Mesothelial cell of epicardium (in vitro differentiated cells): ENCODE data around the gene LRSAM1. TPM values are rescaled to one million over a fixed set of nuclear protein-coding genes. Genes with fewer than 3 reads are reported as not detected.
A peak's percentile ranks its signal among the peaks of the same experiment; 100 is the strongest.

Source experiments
- DNase-seq, 2 experiments: peaks; one replicate each; pipeline ENCODE4 v3.0.0; 2021; ENCODE audit warnings: low spot score in 2 of 2; ENCODE audit not compliant: unreplicated experiment in 2 of 2
- H3K27ac Mint-ChIP-seq: 2 replicates; pipeline ENCODE4 v1.8.0; 2021; ENCODE audit warnings: mixed read lengths
- H3K27me3 Mint-ChIP-seq: 2 replicates; pipeline ENCODE4 v1.8.0; 2021; ENCODE audit warnings: low read depth, mixed read lengths
- H3K36me3 Mint-ChIP-seq: 2 replicates; pipeline ENCODE4 v1.8.0; 2021; ENCODE audit warnings: mixed read lengths
- H3K4me1 Mint-ChIP-seq: 2 replicates; pipeline ENCODE4 v1.8.0; 2021; ENCODE audit warnings: mixed read lengths
- H3K4me3 Mint-ChIP-seq: 2 replicates; pipeline ENCODE4 v1.8.0; 2021; ENCODE audit warnings: mild to moderate bottlenecking, moderate library complexity, mixed read lengths
- H3K9me3 Mint-ChIP-seq: 2 replicates; pipeline ENCODE4 v1.8.0; 2021; ENCODE audit warnings: mixed read lengths
- total RNA-seq: library from RNA; stranded (reverse); gene quantifications from 3 replicates; pipeline ENCODE4 v1.2.1, GENCODE V29; 2021
- TF ChIP-seq, protein P1 (sequence below): fragments of 200-600 bp; sonication (generic); IDR thresholded peaks from one replicate; pipeline ENCODE4 v1.5.0; 2021; ENCODE audit warnings: antibody characterized with exemption; ENCODE audit not compliant: unreplicated experiment

The LRSAM1 gene
- total RNA-seq, 1 donor from 2014 or later, result 27.4 TPM

DNA sequence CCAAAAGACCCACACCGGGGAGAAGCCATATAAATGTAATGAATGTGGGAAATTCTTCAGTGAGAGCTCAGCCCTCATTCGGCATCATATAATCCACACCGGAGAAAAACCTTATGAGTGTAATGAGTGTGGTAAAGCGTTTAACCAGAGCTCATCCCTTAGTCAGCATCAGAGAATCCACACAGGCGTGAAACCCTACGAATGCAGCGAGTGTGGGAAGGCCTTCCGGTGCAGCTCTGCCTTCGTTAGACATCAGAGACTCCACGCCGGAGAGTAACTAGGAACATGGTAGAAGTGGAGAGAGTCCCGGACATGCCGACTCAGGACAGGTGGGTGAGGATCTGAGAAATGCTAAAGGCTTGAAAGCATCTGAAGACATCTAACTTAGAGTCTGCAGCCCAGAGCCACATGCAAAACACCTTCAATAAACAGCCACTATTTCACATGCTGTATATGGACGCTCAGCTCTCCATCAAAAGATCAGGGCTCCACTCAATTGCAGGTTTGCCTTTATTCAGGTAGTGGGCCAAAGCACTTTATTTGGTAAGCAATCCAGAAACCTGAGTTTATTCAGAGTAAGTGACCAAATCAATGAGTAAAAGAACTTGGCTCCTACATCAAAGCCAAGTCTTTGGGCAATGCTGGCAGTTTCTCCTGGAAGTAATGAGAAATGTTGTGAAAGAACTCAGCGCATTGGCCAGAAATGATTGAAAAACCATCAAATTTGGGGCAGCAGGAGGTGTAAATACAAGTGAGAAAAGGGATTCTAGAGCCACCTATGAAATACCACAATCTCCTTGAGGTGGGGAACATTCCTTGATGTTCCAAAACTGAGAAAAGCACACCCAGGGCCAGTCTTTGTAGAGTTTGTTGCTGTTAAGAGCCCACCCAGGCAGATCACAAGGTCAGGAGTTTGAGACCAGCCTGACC, 6.1 kb upstream of the LRSAM1 start:
- TF ChIP-seq, protein P1, sequence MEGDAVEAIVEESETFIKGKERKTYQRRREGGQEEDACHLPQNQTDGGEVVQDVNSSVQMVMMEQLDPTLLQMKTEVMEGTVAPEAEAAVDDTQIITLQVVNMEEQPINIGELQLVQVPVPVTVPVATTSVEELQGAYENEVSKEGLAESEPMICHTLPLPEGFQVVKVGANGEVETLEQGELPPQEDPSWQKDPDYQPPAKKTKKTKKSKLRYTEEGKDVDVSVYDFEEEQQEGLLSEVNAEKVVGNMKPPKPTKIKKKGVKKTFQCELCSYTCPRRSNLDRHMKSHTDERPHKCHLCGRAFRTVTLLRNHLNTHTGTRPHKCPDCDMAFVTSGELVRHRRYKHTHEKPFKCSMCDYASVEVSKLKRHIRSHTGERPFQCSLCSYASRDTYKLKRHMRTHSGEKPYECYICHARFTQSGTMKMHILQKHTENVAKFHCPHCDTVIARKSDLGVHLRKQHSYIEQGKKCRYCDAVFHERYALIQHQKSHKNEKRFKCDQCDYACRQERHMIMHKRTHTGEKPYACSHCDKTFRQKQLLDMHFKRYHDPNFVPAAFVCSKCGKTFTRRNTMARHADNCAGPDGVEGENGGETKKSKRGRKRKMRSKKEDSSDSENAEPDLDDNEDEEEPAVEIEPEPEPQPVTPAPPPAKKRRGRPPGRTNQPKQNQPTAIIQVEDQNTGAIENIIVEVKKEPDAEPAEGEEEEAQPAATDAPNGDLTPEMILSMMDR, result no peak
- DNase-seq, result no peak
- H3K4me3 Mint-ChIP-seq, result no peak overlapping the region
- peaks cover 64% of the 10 kb centered on the region for H3K36me3 Mint-ChIP-seq
- H3K27me3 Mint-ChIP-seq, result no peaks in the 10 kb centered on the region
- H3K9me3 Mint-ChIP-seq, result no peaks in the 10 kb centered on the region
- H3K4me1 Mint-ChIP-seq, result peaks cover 22% of the 10 kb centered on the region
- H3K27ac Mint-ChIP-seq, result peak overlapping the region; percentile 47

DNA sequence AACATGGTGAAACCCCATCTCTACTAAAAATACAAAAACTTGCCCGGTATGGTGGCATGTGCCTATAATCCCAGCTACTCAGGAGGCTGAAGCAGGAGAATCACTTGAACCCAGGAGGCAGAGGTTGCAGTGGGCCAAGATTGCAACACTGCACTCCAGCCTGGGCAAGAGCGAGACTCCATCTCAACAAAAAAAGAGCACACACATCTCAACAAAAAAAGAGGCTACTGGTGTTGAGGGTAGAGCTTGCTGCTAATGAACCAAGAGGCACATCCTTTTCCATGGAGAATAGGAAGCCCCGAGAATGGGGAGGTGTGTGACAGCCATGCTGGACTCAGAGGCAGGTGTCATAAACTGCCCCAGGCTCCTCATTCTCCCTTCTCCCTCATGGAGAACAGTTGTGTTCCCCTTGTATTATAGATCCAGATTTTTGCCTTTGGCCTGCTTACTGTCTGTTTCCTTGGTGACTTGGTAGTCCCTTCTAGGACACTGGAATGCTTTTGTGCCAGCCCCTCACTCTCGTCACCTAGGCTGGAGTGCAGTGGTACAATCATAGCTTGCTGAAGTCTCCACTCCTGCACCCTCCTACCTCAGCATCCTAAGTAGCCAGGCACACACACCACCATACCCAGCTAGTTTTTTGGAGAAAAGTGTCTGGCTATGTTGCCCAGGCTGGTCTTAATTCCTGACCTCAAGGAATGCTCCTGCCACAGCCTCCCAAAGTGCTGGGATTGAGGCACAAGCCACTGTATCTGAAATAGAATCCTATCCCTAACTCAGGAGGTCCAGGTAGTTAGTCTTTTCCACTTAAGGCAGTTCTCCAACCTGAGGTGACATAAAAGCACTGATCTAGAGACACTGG, 5.2 kb upstream of the LRSAM1 start:
- no peaks in the 10 kb centered on the region for H3K27me3 Mint-ChIP-seq
- H3K9me3 Mint-ChIP-seq, result no peaks in the 10 kb centered on the region
- peak overlapping the region; percentile 47 for H3K27ac Mint-ChIP-seq
- no peak overlapping the region for H3K4me3 Mint-ChIP-seq
- H3K36me3 Mint-ChIP-seq, result peaks cover 56% of the 10 kb centered on the region
- no peak for DNase-seq
- TF ChIP-seq, protein P1, result no peak
- peaks cover 25% of the 10 kb centered on the region for H3K4me1 Mint-ChIP-seq

DNA sequence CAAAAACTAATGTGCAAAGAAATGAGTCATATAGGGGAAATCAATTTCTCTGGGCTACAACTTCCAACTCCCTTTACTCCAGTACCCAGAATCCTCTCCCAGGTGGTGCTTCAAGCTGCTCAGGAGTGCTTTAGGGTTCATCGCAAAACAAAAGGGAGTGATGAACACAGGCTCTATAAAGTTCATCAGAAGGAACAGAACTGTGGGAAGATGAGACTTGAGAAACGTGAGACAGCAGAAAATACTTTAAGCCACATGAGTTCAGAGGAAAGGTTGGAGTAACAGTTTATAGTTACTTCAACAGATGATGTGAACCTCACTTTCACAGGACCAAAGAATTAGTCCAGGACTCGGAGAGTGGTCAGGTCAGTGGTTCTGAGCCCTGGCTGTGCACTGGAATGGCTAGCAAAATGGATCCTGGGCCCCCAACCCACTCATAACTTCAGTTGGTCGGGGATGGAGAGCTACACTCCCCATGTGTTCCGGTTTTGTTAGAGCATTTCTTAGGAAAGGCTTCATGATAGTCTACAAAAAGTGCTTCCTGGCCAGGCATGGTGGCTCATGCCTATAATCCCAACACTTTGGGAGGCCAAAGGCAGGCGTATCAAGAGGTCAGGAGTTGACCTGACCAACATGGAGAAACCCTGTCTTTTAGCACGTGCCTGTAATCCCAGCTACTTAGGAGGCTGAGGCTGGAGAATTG, 4.4 kb upstream of the LRSAM1 start:
- Mint-ChIP-seq H3K4me3 (no peak overlapping the region), H3K27ac (peak overlapping the region; percentile 97), H3K4me1 (peaks cover 26% of the 10 kb centered on the region), H3K36me3 (peaks cover 51% of the 10 kb centered on the region), H3K9me3 (no peaks in the 10 kb centered on the region), H3K27me3 (no peaks in the 10 kb centered on the region)
- no peak for DNase-seq
- TF ChIP-seq, protein P1, result no peak

DNA sequence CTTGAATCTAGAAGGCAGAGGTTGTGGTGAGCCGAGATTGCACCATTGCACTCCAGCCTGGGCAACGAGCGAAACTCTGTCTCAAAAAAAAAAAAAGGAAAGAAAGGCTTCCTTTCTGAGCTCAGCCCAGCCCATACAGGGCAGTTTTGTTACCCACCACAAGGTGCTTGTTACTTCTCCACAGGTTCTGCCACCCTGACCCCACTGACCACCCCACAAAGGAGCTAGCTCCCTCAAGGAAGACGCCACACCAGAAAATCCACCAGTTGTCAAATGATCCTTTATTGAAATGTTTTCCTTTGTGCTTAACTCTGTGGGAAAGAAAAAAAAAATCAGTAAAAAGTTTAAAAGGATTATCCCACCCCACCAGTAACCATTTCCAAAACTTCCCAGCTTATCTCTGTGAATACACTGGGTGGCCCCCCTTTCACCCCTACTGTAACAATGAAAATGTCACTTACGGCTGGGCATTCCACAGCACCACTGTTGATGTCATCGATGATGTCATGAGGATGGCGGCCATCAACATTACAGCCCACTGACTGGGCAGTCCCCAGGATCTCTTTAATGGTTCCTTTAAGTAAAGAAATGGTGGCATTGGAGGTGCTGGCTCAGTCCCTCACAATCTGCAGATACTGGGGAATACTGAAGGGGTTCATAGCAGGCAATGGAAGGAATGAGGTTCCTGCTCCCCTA, 3.7 kb upstream of the LRSAM1 start:
- peak overlapping the region; percentile 97 for H3K27ac Mint-ChIP-seq
- TF ChIP-seq, protein P1, result no peak
- no peak for DNase-seq
- H3K27me3 Mint-ChIP-seq, result no peaks in the 10 kb centered on the region
- H3K9me3 Mint-ChIP-seq, result no peaks in the 10 kb centered on the region
- H3K4me3 Mint-ChIP-seq, result peak overlapping the region; percentile 96
- H3K4me1 Mint-ChIP-seq, result peaks cover 32% of the 10 kb centered on the region
- H3K36me3 Mint-ChIP-seq, result peaks cover 48% of the 10 kb centered on the region
